ENCODE data around the gene ORC3.

DNA sequence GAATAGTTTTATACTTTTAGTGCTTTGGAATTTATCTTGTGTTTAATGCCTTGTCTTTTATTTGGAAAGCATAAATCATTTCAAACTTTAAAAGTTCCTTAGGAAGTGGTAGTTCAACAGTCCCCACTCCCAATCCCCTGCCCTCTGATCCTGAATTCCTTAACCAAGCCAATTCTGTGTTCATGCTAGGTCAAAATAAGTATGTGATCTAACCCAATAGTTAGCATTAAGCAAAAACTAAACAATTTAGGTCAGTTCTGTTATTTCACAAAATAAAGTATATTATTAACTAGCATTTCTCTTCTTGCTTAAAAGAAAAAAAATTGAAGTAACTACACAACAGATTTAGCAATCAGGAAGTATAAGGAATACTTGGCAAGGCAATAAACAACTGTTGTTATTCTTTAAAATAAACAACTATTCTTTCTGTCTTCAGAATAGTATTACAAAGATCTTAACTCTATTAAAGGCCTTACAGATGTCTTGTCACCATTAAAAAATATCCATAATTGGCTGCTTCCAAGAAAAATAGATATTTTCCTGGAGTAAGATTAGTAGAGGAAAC is 75.1 kb downstream of the ORC3 start:
- TF ChIP-seq GATA2 (IDR thresholded peaks at IDR 0.05; ENCODE audit: low read depth, low read length) (no peak), GATA3 (IDR thresholded peaks at IDR 0.05; ENCODE audit: low read depth, low read length) (no peak)
